HFFc6 (cell line): Measurements from ENCODE around the gene SLC39A11. TPM values are rescaled to one million over a fixed set of nuclear protein-coding genes. Genes with fewer than 3 reads are reported as not detected.

ENCODE experiments used
- DNase-seq: peaks from one replicate; pipeline ENCODE4 v3.0.0-alpha.2; 2018
- H3K27ac Mint-ChIP-seq: 2 replicates; pipeline ENCODE4 v1.8.0; 2020; ENCODE audit warnings: mild to moderate bottlenecking, mixed read lengths
- H3K27me3 Mint-ChIP-seq: 2 replicates; pipeline ENCODE4 v1.8.0; 2021; ENCODE audit warnings: mild to moderate bottlenecking, moderate library complexity, mixed read lengths; ENCODE audit not compliant: insufficient read depth
- H3K36me3 Mint-ChIP-seq: 2 replicates; pipeline ENCODE4 v1.8.0; 2021; ENCODE audit warnings: low read depth, mixed read lengths
- H3K4me1 Mint-ChIP-seq: 2 replicates; pipeline ENCODE4 v1.8.0; 2020; ENCODE audit warnings: low read depth, mixed read lengths
- H3K4me3 Mint-ChIP-seq: 2 replicates; pipeline ENCODE4 v1.8.0; 2020; ENCODE audit warnings: mild to moderate bottlenecking, moderate library complexity, mixed read lengths
- H3K9me3 Mint-ChIP-seq: 2 replicates; pipeline ENCODE4 v1.8.0; 2020; ENCODE audit warnings: mild to moderate bottlenecking, mixed read lengths
- CTCF ChIP-seq: fragments of 200-600 bp; sonication (generic); IDR thresholded peaks from 2 replicates; pipeline ENCODE4 v1.5.0; 2021; ENCODE audit warnings: antibody characterized with exemption, mild to moderate bottlenecking
- total RNA-seq, 6 experiments: library from RNA; stranded (reverse); fragmentation: NEBNext Ultra II Directional; extraction: Animal tissue kit (Norgen Biotek cat#: 25700); gene quantifications; 2 replicates in 1 of 6; 3 replicates in 5 of 6; pipeline ENCODE4 v1.2.3, GENCODE V29; 2021

SLC39A11 gene
- total RNA-seq, 6 experiments from 2014 or later: 29.7 to 40.6 (median 34.9) TPM

DNA sequence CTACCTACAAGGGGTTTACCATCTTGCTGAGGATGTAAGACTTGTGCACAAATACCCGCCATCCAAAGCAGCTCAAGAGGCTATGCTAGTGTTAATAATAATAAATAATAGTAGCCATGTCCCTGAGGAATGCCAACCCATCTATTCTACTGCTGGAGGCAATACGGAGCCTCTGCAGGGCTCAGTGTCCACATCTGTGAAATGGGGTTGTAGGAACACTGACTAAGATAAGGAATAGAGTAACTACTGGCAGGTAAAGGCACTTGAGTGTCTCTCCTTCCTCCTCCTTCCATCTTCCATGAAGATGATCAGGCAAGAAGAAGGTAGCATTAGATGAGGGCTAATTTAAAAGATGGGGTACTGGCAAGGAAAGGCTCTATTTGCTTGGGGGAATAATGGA is 295.3 kb downstream of the SLC39A11 start:
- TF ChIP-seq CTCF: no peak
- H3K9me3 Mint-ChIP-seq: peaks cover 71% of the 10 kb centered on the region

DNA sequence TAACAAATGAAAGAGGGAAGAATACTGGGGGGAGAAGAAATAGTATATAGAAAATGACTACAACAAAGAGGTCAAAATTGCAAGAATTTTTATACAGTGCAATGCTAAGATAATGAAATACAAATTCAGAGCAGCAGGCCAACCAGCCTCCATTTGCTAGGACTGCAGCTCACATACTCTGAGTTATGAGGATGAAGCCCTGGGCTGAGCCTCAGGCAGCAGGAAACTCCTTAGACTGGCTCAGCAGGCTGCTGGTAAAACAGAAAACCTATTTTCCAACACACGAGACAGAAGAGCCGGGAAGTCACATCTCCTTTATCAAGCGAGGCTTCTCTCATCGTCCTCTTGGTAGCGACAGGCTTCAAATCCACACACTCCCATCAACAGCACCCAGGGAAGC is 296.5 kb downstream of the SLC39A11 start:
- H3K36me3 Mint-ChIP-seq: peaks cover 88% of the 10 kb centered on the region
- TF ChIP-seq CTCF: no peak
- no peaks in the 10 kb centered on the region for H3K4me1 Mint-ChIP-seq
- H3K9me3 Mint-ChIP-seq: peaks cover 77% of the 10 kb centered on the region
- no peak for DNase-seq
- H3K27ac Mint-ChIP-seq: no peak overlapping the region
- no peak overlapping the region for H3K4me3 Mint-ChIP-seq
- peaks cover 2% of the 10 kb centered on the region for H3K27me3 Mint-ChIP-seq

More for the DNA sequence above, 295.3 kb downstream of the SLC39A11 start:
- Mint-ChIP-seq H3K4me1 (no peaks in the 10 kb centered on the region), H3K4me3 (no peak overlapping the region), H3K36me3 (peaks cover 85% of the 10 kb centered on the region), H3K27me3 (peaks cover 2% of the 10 kb centered on the region), H3K27ac (no peak overlapping the region)
- DNase-seq: no peak

DNA sequence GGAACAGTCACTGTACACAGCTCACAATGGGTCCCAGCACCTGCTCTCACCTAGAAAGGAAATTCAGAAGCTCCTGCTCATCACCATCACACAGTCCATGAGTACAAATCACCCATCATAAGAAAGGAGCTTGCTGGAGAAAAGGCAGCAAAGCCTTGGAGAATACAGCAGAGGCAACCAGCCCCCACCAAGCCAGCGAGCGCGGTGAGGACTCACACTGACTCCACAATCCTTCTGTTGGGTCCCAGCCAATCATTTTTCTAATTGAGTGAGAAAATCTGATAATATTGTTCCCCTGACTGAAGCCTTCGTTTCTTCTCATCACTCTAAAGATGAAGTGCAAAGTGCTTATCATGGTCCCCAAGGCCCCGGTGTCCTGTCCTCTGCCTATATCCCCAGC is 298.3 kb downstream of the SLC39A11 start:
- peaks cover 63% of the 10 kb centered on the region for H3K9me3 Mint-ChIP-seq
- H3K27me3 Mint-ChIP-seq: peaks cover 2% of the 10 kb centered on the region

DNA sequence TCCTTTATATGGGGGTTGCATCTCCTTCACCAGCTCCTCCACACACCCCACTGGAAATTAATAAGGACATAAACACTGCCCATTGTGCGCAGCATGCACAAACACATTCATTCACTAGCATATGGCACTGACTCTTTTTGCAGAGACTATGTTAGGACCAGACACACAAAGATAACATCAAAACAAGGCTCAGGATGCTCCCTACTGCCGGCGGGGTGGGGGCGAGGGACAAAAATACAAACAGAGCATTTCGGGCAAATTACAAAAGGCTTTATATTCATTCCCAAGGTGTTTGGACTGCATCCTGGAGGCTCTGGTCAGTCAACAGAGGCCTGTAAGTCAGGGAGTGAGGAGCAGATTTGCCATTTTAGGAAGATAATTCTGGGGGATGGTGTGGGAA is 299.7 kb downstream of the SLC39A11 start:
- H3K36me3 Mint-ChIP-seq: peaks cover 72% of the 10 kb centered on the region
- H3K27ac Mint-ChIP-seq: no peak overlapping the region
- H3K4me1 Mint-ChIP-seq: 0 out of 2 replicates have a peak, but pooled peaks cover 10% of the 10 kb centered on the region

More for the DNA sequence above, 298.3 kb downstream of the SLC39A11 start:
- Mint-ChIP-seq H3K36me3 (peaks cover 84% of the 10 kb centered on the region), H3K4me3 (no peak overlapping the region), H3K4me1 (0 out of 2 replicates have a peak, but pooled peaks cover under 1% of the 10 kb centered on the region), H3K27ac (no peak overlapping the region)
- no peak for DNase-seq
- no peak for TF ChIP-seq CTCF

GRCh38 chr17:72790190-72790589 is 302.3 kb downstream of the SLC39A11 start:
- no peaks in the 10 kb centered on the region; the same call in none of the 2 replicates for H3K27me3 Mint-ChIP-seq
- peaks cover 53% of the 10 kb centered on the region for H3K36me3 Mint-ChIP-seq
- no peak overlapping the region for H3K4me3 Mint-ChIP-seq
- H3K4me1 Mint-ChIP-seq: 0 out of 2 replicates have a peak, but pooled peaks cover 14% of the 10 kb centered on the region
- H3K27ac Mint-ChIP-seq: no peak overlapping the region
- DNase-seq: no peak
- H3K9me3 Mint-ChIP-seq: peaks cover 43% of the 10 kb centered on the region
- no peak for TF ChIP-seq CTCF

More for the DNA sequence above, 299.7 kb downstream of the SLC39A11 start:
- TF ChIP-seq CTCF: no peak
- DNase-seq: no peak
- H3K9me3 Mint-ChIP-seq: peaks cover 52% of the 10 kb centered on the region
- H3K4me3 Mint-ChIP-seq: no peak overlapping the region
- H3K27me3 Mint-ChIP-seq: no peaks in the 10 kb centered on the region; the same call in 1 of the 2 replicates

DNA sequence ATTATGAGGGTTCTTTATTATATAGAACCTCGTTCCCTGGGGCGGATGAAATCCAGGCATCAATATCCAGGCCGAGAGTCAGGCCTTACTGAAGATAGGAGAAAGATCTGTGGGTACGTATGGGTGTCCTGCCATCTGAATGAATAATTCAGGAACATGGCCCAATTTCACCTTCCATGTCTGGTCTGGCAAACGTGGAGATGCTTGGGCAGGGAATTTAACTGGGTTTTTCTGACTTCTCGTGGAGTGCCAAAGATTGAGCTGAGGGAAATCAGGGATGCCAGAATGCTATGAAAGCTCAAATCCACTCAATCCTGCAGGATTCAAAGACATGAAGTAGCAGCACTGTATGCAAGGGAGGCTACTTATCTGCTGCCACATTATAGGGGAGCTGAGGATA is 302.8 kb downstream of the SLC39A11 start:
- H3K4me3 Mint-ChIP-seq: no peak overlapping the region
- H3K36me3 Mint-ChIP-seq: peaks cover 48% of the 10 kb centered on the region
- peaks cover 38% of the 10 kb centered on the region for H3K9me3 Mint-ChIP-seq
- no peak overlapping the region for H3K27ac Mint-ChIP-seq
- H3K4me1 Mint-ChIP-seq: 0 out of 2 replicates have a peak, but pooled peaks cover 14% of the 10 kb centered on the region
- no peak for DNase-seq
- TF ChIP-seq CTCF: no peak
- H3K27me3 Mint-ChIP-seq: no peaks in the 10 kb centered on the region; the same call in none of the 2 replicates
